SU-DHL-6 (cell line): ENCODE results near the gene WNT3A.
A peak's percentile ranks its signal among the peaks of the same experiment; 100 is the strongest.

Experiments used
- H2AFZ ChIP-seq: fragments of 200-600 bp; sonication (generic); 2 replicates; pipeline ENCODE4 v1.6.1; 2014; ENCODE audit warnings: low read depth, mild to moderate bottlenecking, moderate library complexity, mixed read lengths, antibody characterized with exemption, low read length; ENCODE audit not compliant: severe bottlenecking
- H3F3A ChIP-seq: fragments of 200-600 bp; shearing (Covaris generic); 2 replicates; pipeline ENCODE4 v1.6.0; 2016; ENCODE audit warnings: antibody characterized with exemption, mild to moderate bottlenecking; ENCODE audit not compliant: insufficient read depth
- H3K27ac ChIP-seq: fragments of 200-600 bp; sonication (generic); 2 replicates; pipeline ENCODE4 v1.5.1; 2016; ENCODE audit warnings: low read depth, mild to moderate bottlenecking, low read length, moderate library complexity, mixed read lengths
- H3K27me3 ChIP-seq: fragments of 200-600 bp; sonication (generic), shearing (Covaris generic); 2 replicates; pipeline ENCODE4 v1.6.0; 2014; ENCODE audit warnings: mild to moderate bottlenecking, low read length
- H3K36me3 ChIP-seq: fragments of 200-600 bp; sonication (generic); 2 replicates; pipeline ENCODE4 v1.6.1; 2014; ENCODE audit warnings: mild to moderate bottlenecking, low read length, mixed read lengths
- H3K4me2 ChIP-seq: fragments of 300-600, 200-600 bp; shearing (Covaris generic), sonication (generic); 2 replicates; pipeline ENCODE4 v1.6.0; 2014; ENCODE audit warnings: low read length, low read depth, mild to moderate bottlenecking; ENCODE audit not compliant: poor library complexity, severe bottlenecking
- H3K4me3 ChIP-seq: fragments of 200-600 bp; sonication (generic); 2 replicates; pipeline ENCODE4 v1.5.1; 2014; ENCODE audit warnings: antibody characterized with exemption, low read length, mild to moderate bottlenecking, mixed read lengths; ENCODE audit not compliant: insufficient read depth, poor library complexity, severe bottlenecking
- H3K79me2 ChIP-seq: fragments of 200-600 bp; sonication (generic); 2 replicates; pipeline ENCODE4 v1.6.1; 2014; ENCODE audit warnings: mild to moderate bottlenecking, low read length, moderate library complexity; ENCODE audit not compliant: insufficient read depth
- H3K9ac ChIP-seq: fragments of 200-600 bp; sonication (generic); 2 replicates; pipeline ENCODE4 v1.7.0; 2014; ENCODE audit warnings: mild to moderate bottlenecking, low read length
- H3K9me2 ChIP-seq: fragments of 200-600 bp; sonication (generic); replicated peaks from 2 replicates; pipeline ENCODE4 v1.6.1; 2014; ENCODE audit warnings: low read length; ENCODE audit not compliant: insufficient read depth
- H3K9me3 ChIP-seq: fragments of 200-600 bp; sonication (generic); 2 replicates; pipeline ENCODE4 v1.6.1; 2014; ENCODE audit warnings: low read length, mixed read lengths; ENCODE audit not compliant: insufficient read depth
- H4K20me1 ChIP-seq: fragments of 200-600 bp; sonication (generic); 2 replicates; pipeline ENCODE4 v1.6.1; 2014; ENCODE audit warnings: low read depth, mild to moderate bottlenecking, antibody characterized with exemption, low read length, moderate library complexity, mixed read lengths
- CTCF ChIP-seq: fragments of 200-600 bp; sonication (generic); IDR thresholded peaks from one replicate; pipeline ENCODE4 v1.5.1; 2017; ENCODE audit warnings: antibody characterized with exemption, mild to moderate bottlenecking, low read length, moderate library complexity; ENCODE audit not compliant: insufficient read depth, poor library complexity, severe bottlenecking
- EZH2phosphoT487 ChIP-seq: fragments of 200-600 bp; sonication (generic), shearing (Covaris generic); conservative IDR thresholded peaks from 2 replicates; pipeline ENCODE4 v1.6.1; 2018; ENCODE audit warnings: mild to moderate bottlenecking, antibody characterized with exemption, low read length, moderate library complexity, mixed read lengths

The WNT3A gene

GRCh38 chr1:228101614-228101993 lies 94.8 kb downstream of the WNT3A start:
- H3K27ac ChIP-seq = peak overlapping the region; percentile 48
- no peaks in the 10 kb centered on the region for H3K9me2 ChIP-seq
- H3K9ac ChIP-seq = peak overlapping the region; percentile 81
- TF ChIP-seq CTCF = no peak
- H3K9me3 ChIP-seq = no peaks in the 10 kb centered on the region
- peaks cover 26% of the 10 kb centered on the region for H3F3A ChIP-seq
- peaks cover 10% of the 10 kb centered on the region; the same call in 1 of the 2 replicates for H3K79me2 ChIP-seq
- no peaks in the 10 kb centered on the region for H3K36me3 ChIP-seq
- H4K20me1 ChIP-seq = no peaks in the 10 kb centered on the region
- H2AFZ ChIP-seq = no peak overlapping the region
- H3K27me3 ChIP-seq = no peaks in the 10 kb centered on the region
- peak overlapping the region; percentile 79 for H3K4me3 ChIP-seq
- peak overlapping the region; percentile 55 for H3K4me2 ChIP-seq

- H3K4me2 ChIP-seq = peak overlapping the region; percentile 55
- H3K27ac ChIP-seq = peak overlapping the region; percentile 48
- H4K20me1 ChIP-seq = no peaks in the 10 kb centered on the region
- peak overlapping the region; percentile 81 for H3K9ac ChIP-seq
- H2AFZ ChIP-seq = no peak overlapping the region
- H3K9me3 ChIP-seq = no peaks in the 10 kb centered on the region
- H3K27me3 ChIP-seq = no peaks in the 10 kb centered on the region
- H3K9me2 ChIP-seq = no peaks in the 10 kb centered on the region
- no peaks in the 10 kb centered on the region for H3K36me3 ChIP-seq
- TF ChIP-seq EZH2phosphoT487 (no peak), CTCF (no peak)
- peaks cover 26% of the 10 kb centered on the region for H3F3A ChIP-seq
- H3K4me3 ChIP-seq = peak overlapping the region; percentile 79
- peaks cover 4% of the 10 kb centered on the region; the same call in 1 of the 2 replicates for H3K79me2 ChIP-seq
Observed at GRCh38 chr1:228101994-228102790, 95.4 kb downstream of the WNT3A start.

- Histone ChIP-seq H3K4me3 (peak within 1 kb of the TSS; percentile 79), H3K4me2 (peak within 1 kb of the TSS; percentile 55), H3K9ac (peak within 1 kb of the TSS; percentile 81), H3K27me3 (no peaks in the 10 kb centered on the region), H3F3A (peaks cover 26% of the 10 kb centered on the region), H3K9me3 (no peaks in the 10 kb centered on the region), H4K20me1 (no peaks in the 10 kb centered on the region), H3K9me2 (no peaks in the 10 kb centered on the region), H2AFZ (peak within 1 kb of the TSS; percentile 75), H3K27ac (peak within 1 kb of the TSS; percentile 53), H3K79me2 (0 out of 2 replicates have a peak, but pooled peaks cover 3% of the 10 kb centered on the region), H3K36me3 (no peaks in the 10 kb centered on the region)
- TF ChIP-seq EZH2phosphoT487 = no peak
- TF ChIP-seq CTCF = no peak
Observed at GRCh38 chr1:228102791-228103620, 96.2 kb downstream of the WNT3A start, which contains the start of gene C1orf35. C1orf35 (minus strand) TSS chr1:228103325; CDS start chr1:228103227, 98 bp downstream.
